ENCODE data around the gene SDR42E2. TPM values are rescaled to one million over a fixed set of nuclear protein-coding genes. Genes with fewer than 3 reads are reported as not detected.
"Not testable (repeated sequence)": the region's sequence is repeated elsewhere in the genome, so short reads cannot be mapped to it uniquely, and the experiment has no call there.

The SDR42E2 gene
- total and polyA plus RNA-seq, 2 donors (not counting 1 experiment from before 2014, with no cell fraction given) = 0.12 to 0.62 TPM

- Histone ChIP-seq H2AFZ (ENCODE audit: insufficient read depth, low read depth, low read length, poor library complexity, severe bottlenecking) (no peak overlapping the region), H3K4me2 (replicated peaks; ENCODE audit: low read depth, low read length, poor library complexity, severe bottlenecking) (no peak overlapping the region), H3K9ac (ENCODE audit: low read length) (no peak overlapping the region), H3K79me2 (ENCODE audit: control insufficient read depth, insufficient read depth, low read length) (no peaks in the 10 kb centered on the region), H3K36me3 (replicated peaks in 1 of 2; ENCODE audit: control extremely low read depth in 1 of 2, control insufficient read depth in 1 of 2, extremely low read depth in 1 of 2, insufficient read depth in 2 of 2, low read length in 1 of 2) (no peaks in the 10 kb centered on the region), H3K27me3 (replicated peaks in 1 of 4; ENCODE audit: control extremely low read depth in 1 of 4, control insufficient read depth in 3 of 4, insufficient read depth in 4 of 4, low read length in 3 of 4) (peaks cover 0 to 6% (median 1%) of the 10 kb centered on the region in 4 experiments), H3K4me3 (ENCODE audit: control extremely low read depth in 1 of 5, extremely low read depth in 1 of 5, insufficient read depth in 1 of 5, low read depth in 2 of 5, low read length in 4 of 5) (no peak overlapping the region), H3K27ac (ENCODE audit: low read length in 2 of 2) (no peak overlapping the region), H3K4me1 (ENCODE audit: control insufficient read depth in 2 of 2, insufficient read depth in 2 of 2, low read length in 2 of 2) (peaks cover 4 to 5% of the 10 kb centered on the region in 2 donors), H3K9me3 (ENCODE audit: control extremely low read depth in 1 of 3, control insufficient read depth in 2 of 3, insufficient read depth in 1 of 3, low read length in 2 of 3) (peaks cover 0 to 1% (median 0%) of the 10 kb centered on the region in 3 donors), H4K20me1 (ENCODE audit: control insufficient read depth, insufficient read depth, low read length, poor library complexity, severe bottlenecking) (no peaks in the 10 kb centered on the region)
- Mint-ChIP-seq H3K9me3 (ENCODE audit: insufficient read depth) (peaks cover 7% of the 10 kb centered on the region), H3K27ac (no peak overlapping the region), H3K4me3 (no peak overlapping the region), H3K27me3 (peaks cover 15% of the 10 kb centered on the region), H3K4me1 (peaks cover 12% of the 10 kb centered on the region)
- CTCF ChIA-PET = no interaction called here
- intact Hi-C loops (cut with micrococcal nuclease) = no loop called here
- POLR2A ChIA-PET = no interaction called here
- TF ChIP-seq EZH2 (IDR thresholded peaks at IDR 0.05; ENCODE audit: borderline replicate concordance, insufficient read depth, low read depth, low read length, poor library complexity, severe bottlenecking) = no peak
- TF ChIP-seq, protein P1, sequence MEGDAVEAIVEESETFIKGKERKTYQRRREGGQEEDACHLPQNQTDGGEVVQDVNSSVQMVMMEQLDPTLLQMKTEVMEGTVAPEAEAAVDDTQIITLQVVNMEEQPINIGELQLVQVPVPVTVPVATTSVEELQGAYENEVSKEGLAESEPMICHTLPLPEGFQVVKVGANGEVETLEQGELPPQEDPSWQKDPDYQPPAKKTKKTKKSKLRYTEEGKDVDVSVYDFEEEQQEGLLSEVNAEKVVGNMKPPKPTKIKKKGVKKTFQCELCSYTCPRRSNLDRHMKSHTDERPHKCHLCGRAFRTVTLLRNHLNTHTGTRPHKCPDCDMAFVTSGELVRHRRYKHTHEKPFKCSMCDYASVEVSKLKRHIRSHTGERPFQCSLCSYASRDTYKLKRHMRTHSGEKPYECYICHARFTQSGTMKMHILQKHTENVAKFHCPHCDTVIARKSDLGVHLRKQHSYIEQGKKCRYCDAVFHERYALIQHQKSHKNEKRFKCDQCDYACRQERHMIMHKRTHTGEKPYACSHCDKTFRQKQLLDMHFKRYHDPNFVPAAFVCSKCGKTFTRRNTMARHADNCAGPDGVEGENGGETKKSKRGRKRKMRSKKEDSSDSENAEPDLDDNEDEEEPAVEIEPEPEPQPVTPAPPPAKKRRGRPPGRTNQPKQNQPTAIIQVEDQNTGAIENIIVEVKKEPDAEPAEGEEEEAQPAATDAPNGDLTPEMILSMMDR (IDR thresholded peaks at IDR 0.05) = no peak
- WGBS (ENCODE audit: insufficient coverage) = 95% methylated on average over 10 of the region's 15 CpGs
- DNase-seq (no peak), ATAC-seq (ENCODE audit: low read depth) (no peak)
Observed at GRCh38 chr16:22126037-22126558, 36.2 kb upstream of the SDR42E2 start.

DNA sequence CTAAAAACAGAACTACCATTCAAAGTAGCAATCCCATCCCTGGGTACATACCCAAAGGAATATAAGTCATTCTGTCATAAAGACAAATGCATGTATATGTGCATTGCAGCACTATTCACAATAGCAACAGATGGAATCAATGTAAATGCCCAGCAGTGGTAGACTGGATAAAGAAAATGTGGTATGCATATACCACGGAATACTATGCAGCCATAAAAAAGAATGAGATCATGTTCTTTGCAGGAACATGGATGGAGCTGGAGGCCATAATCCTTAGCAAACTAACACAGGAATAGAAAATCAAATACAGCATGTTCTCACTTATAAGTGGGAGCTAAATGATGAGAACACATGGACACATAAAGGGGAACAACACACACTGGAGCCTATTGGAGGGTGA, 33.8 kb upstream of the SDR42E2 start:
- CTCF ChIA-PET; H3K4me3 Mint-ChIP-seq; H3K4me2 ChIP-seq (replicated peaks; ENCODE audit: low read depth, low read length, poor library complexity, severe bottlenecking); H3K4me1 ChIP-seq (ENCODE audit: control insufficient read depth in 2 of 2, insufficient read depth in 2 of 2, low read length in 2 of 2); H3K27me3 ChIP-seq (replicated peaks in 1 of 4; ENCODE audit: control extremely low read depth in 1 of 4, control insufficient read depth in 3 of 4, insufficient read depth in 4 of 4, low read length in 3 of 4); H3K79me2 ChIP-seq (ENCODE audit: control insufficient read depth, insufficient read depth, low read length); intact Hi-C loops (cut with micrococcal nuclease); H3K36me3 ChIP-seq (replicated peaks in 1 of 2; ENCODE audit: control extremely low read depth in 1 of 2, control insufficient read depth in 1 of 2, extremely low read depth in 1 of 2, insufficient read depth in 2 of 2, low read length in 1 of 2); H3K9me3 Mint-ChIP-seq (ENCODE audit: insufficient read depth); H4K20me1 ChIP-seq (ENCODE audit: control insufficient read depth, insufficient read depth, low read length, poor library complexity, severe bottlenecking); DNase-seq; H2AFZ ChIP-seq (ENCODE audit: insufficient read depth, low read depth, low read length, poor library complexity, severe bottlenecking); H3K9ac ChIP-seq (ENCODE audit: low read length); H3K27ac Mint-ChIP-seq; POLR2A ChIA-PET; ATAC-seq (ENCODE audit: low read depth); H3K4me3 ChIP-seq (ENCODE audit: control extremely low read depth in 1 of 5, extremely low read depth in 1 of 5, insufficient read depth in 1 of 5, low read depth in 2 of 5, low read length in 4 of 5); H3K4me1 Mint-ChIP-seq; H3K27ac ChIP-seq (ENCODE audit: low read length in 2 of 2); H3K9me3 ChIP-seq (ENCODE audit: control extremely low read depth in 1 of 3, control insufficient read depth in 2 of 3, insufficient read depth in 1 of 3, low read length in 2 of 3): not testable (repeated sequence)
- WGBS (ENCODE audit: insufficient coverage) = no CpG with 5 or more reads among the region's 1 CpG
- peaks cover 15% of the 10 kb centered on the region for H3K27me3 Mint-ChIP-seq
